GM12875 (cell line): Measurements from ENCODE around the gene F12.
A peak's percentile ranks its signal among the peaks of the same experiment; 100 is the strongest.
"Not testable (repeated sequence)": the region's sequence is repeated elsewhere in the genome, so short reads cannot be mapped to it uniquely, and the experiment has no call there.

ENCODE experiments used
- H3K4me3 ChIP-seq: one replicate; pipeline ENCODE4 v1.5.1; 2011; ENCODE audit warnings: low read depth, low read length, control low read depth
- CTCF ChIP-seq: IDR thresholded peaks from 2 replicates; pipeline ENCODE4 v1.5.1; 2011; ENCODE audit warnings: low read depth, mild to moderate bottlenecking, control low read depth, inconsistent platforms, low read length, moderate library complexity, borderline replicate concordance; ENCODE audit not compliant: insufficient read depth

The F12 gene

DNA sequence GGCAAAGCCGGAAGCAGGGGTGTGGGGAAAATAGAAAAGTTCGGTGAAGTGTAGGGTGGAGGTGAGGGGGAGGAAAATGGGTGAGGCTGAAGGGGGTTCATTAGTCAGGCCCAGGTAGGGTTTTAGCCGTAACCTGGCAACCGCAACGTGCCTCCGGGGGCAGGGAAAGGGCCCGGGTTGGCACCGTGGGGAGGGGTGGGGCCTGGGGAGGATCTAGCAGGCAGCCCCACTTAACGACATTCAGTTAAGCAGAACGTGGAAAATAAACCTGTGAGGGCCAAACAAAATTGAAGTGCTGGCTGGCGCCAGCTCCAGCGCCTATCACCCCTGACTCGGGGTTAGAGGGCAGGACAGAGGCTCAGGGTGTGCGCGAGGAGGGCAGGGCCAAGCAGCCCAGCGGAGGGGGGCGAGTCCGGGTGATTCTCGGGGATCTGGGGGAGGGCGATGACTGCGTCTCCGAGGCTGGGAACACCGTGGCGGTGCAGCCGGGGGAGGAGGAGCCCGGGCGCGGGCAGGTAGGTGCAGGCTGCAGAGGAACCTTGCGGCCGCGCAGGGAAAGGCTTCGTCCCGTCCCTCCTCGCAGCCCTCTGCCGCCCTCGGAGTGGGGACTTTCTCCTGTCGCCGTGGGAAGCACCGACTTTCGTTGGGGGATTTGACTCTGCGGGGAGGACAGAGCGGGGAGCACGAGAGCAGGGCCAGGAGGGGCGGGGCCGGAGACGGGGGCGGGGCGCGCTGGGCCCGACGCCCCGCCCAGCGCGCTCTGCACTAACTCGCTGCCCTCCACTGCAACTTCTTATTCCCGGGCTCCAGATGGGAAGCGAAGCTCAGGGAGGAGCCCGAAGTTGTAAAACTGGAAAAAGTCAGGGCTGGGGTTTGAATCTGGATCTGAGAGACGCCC is 46.5 kb downstream of the F12 start:
- peak overlapping the region; percentile 48 for H3K4me3 ChIP-seq
- no peak for TF ChIP-seq CTCF

DNA sequence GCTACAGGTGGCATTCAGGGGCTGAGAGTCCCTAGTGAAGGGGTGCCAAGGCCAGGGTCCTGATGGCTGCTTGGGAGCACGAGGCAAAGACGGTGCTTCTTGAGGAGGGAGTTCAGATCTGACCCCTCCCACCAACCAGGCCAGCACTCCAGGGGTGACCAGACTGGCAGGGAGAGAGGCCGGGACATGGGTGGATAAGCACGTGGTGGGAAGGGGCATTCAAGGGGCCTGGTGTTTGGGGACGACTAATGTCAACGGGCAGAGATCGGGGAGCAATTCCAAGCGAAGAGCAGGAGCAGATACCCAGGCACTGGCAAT is 47.1 kb downstream of the F12 start:
- peak overlapping the region; percentile 48 for H3K4me3 ChIP-seq
- TF ChIP-seq CTCF = no peak

DNA sequence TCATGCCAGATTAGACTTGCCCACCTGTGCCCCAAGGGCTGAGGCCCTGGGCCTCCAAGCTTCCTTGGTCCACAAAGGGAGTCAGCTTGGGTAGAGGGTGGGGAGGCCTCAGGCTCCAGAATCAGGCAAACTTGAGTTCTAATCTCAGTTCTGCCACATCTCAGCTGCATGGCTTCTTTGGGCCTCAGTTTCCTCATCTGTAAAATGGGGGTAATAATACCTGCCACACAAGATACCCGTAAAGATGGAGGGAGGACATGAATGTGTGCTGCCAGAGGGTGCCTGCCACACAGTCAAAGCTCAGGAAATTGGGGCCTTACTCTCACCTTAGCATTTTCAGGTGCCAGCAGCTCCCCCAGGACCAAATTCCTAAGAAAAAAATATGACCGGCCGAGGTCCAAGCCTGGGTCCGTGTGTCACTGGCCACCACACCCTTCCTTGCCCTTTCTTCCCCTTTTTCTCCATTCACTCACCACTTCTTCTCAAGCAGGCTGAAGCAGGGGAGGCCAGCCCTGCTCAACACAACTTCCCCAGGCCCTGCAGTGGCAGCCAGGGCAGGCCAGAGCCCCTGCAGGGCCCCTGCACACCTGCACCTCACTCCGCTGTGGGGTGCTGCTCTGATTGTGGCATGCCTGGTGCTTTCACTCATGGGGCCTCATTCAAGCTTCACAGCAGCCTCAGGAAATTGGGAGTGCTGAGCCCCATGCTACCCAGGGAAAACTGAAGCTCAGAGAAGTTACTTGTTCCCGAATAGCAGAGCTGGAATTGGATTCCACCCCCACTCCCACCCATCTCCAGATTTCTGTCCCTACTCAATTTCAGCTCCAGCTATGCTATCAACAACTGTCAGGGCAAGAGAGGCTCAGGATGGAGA is 47.7 kb downstream of the F12 start:
- H3K4me3 ChIP-seq = peak overlapping the region; percentile 15
- peak; percentile 39; the same call in 1 of the 2 replicates for TF ChIP-seq CTCF

- H3K4me3 ChIP-seq = not testable (repeated sequence)
Measured at GRCh38 chr5:177360740-177361139, 48.6 kb downstream of the F12 start.

DNA sequence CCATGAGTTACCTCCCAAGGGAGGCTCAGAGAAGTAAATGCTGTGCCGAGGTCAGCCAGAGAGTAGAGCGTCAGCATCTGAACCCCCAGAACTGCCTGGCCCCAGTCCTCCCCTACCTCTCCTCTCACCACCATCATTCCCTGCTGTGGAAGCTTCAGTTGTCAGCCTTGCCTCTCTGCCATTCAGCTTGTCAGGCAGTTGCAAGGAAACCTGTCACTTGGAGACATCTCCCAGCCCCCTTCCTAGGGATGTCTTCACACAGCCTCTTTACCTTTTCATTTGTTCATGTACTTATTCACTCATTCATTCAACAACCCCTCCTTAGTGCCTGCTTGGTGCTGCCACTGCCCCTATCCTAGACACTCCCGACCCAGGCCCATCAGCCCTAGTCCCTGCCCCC is 49.5 kb downstream of the F12 start:
- TF ChIP-seq CTCF = no peak
- peak overlapping the region; percentile 88 for H3K4me3 ChIP-seq

DNA sequence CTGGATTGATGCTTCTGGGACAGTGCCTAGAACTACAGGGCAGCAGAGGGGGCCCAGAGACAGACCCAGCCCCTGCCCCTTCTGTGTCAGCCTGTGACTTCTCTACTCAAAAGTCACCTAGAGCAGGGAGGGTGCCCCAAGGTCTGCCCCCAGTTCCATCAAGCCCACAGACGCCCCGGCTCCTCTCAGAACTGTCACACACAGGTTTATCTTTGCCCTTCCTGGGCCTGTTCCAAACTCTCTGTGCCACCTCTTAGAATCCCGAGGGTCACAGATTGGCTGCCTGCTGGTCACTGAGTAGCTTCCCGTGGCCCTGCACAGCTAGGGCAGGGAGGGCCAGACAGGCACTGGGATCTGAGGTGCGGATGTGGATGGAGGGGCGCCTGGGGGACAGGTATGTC is 49.9 kb downstream of the F12 start:
- TF ChIP-seq CTCF = no peak
- H3K4me3 ChIP-seq = peak overlapping the region; percentile 88

DNA sequence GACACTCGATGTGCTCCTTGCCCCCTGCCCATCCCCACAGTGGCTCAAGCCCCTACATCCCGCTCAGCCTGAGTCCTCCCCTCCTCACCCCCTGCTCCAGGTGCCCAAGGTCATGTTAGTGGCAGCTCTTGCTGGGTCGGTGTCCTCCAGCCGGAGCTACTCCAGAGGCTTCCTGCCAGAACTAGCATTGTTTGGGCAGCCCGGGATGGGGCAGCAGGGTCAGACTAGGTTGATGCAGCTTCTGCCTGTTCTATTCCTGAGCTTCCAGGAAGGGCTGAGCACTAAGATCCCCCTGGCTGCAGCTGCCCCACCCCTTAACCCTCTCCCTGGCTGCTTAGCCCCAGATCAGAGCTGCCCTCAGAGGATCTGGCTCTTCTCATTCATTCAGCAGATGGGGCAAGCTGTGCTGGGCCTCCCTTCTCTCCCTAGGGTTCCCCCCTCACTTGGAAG is 51.0 kb downstream of the F12 start:
- no peak for TF ChIP-seq CTCF
- peak overlapping the region; percentile 88 for H3K4me3 ChIP-seq
